HUES6 (cell line): ENCODE data around the gene TTBK1.
"Not testable (repeated sequence)": the region's sequence is repeated elsewhere in the genome, so short reads cannot be mapped to it uniquely, and the experiment has no call there.

ENCODE experiments used
- H3K27ac ChIP-seq: 2 replicates; pipeline ENCODE4 v1.7.0; 2013; ENCODE audit warnings: low read depth, mild to moderate bottlenecking, low read length, inconsistent platforms
- H3K27me3 ChIP-seq: 2 replicates; pipeline ENCODE4 v1.6.1; 2013; ENCODE audit warnings: low read length; ENCODE audit not compliant: control insufficient read depth, insufficient read depth
- H3K36me3 ChIP-seq: 2 replicates; pipeline ENCODE4 v1.6.1; 2013; ENCODE audit warnings: low read length; ENCODE audit not compliant: control insufficient read depth, insufficient read depth
- H3K4me1 ChIP-seq: 2 replicates; pipeline ENCODE4 v1.6.1; 2013; ENCODE audit warnings: low read length; ENCODE audit not compliant: control insufficient read depth, insufficient read depth
- H3K4me3 ChIP-seq: 2 replicates; pipeline ENCODE4 v1.5.1; 2013; ENCODE audit warnings: low read depth, low read length
- H3K9ac ChIP-seq: one replicate; pipeline ENCODE4 v1.6.1; 2013; ENCODE audit warnings: mild to moderate bottlenecking, low read length
- H3K9me3 ChIP-seq: 2 replicates; pipeline ENCODE4 v1.6.1; 2013; ENCODE audit warnings: low read depth, low read length; ENCODE audit not compliant: control insufficient read depth, insufficient read depth

The TTBK1 gene

DNA sequence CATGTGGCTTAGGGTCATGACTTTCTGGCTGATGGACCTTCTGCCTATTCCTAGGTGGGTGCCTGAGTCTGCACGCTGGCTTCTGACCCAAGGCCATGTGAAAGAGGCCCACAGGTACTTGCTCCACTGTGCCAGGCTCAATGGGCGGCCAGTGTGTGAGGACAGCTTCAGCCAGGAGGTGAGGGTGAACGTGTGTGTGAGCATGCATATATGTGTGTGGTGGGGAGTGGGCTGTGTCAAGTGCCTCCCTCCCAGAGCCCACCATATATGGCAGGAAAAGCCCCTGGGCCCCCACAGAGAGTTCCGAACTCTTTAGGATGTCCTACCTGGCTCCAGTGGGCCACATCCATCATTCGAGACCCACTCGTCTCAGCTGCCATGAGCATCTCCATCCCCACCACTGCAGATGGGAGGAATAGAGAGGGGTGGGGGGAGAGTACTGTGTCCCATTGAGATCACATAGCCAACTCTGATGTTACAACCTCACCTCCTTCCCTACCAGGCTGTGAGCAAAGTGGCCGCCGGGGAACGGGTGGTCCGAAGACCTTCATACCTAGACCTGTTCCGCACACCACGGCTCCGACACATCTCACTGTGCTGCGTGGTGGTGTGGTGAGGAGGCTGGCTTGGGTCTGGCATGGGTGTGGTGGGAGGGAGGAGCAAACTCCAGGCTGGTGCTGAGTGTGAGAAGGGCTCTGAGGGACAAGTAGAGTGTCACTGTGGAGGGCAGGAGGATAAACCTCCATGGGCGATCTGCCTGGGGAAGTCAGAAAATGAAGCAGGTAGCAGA lies 58.0 kb downstream of the TTBK1 start:
- no peak overlapping the region for H3K9ac ChIP-seq
- H3K36me3 ChIP-seq = 0 out of 2 replicates have a peak, but pooled peaks cover 3% of the 10 kb centered on the region
- no peak overlapping the region for H3K4me3 ChIP-seq
- H3K27ac ChIP-seq = no peak overlapping the region
- H3K4me1 ChIP-seq = 0 out of 2 replicates have a peak, but pooled peaks cover 8% of the 10 kb centered on the region
- 0 out of 2 replicates have a peak, but pooled peaks cover 4% of the 10 kb centered on the region for H3K27me3 ChIP-seq
- no peaks in the 10 kb centered on the region for H3K9me3 ChIP-seq

GRCh38 chr6:43302126-43302525 lies 58.8 kb downstream of the TTBK1 start:
- H3K9ac ChIP-seq = no peak overlapping the region
- H3K4me1 ChIP-seq = 0 out of 2 replicates have a peak, but pooled peaks cover 5% of the 10 kb centered on the region
- no peak overlapping the region for H3K4me3 ChIP-seq
- no peaks in the 10 kb centered on the region for H3K9me3 ChIP-seq
- no peak overlapping the region for H3K27ac ChIP-seq
- 0 out of 2 replicates have a peak, but pooled peaks cover 3% of the 10 kb centered on the region for H3K36me3 ChIP-seq
- H3K27me3 ChIP-seq = no peaks in the 10 kb centered on the region

DNA sequence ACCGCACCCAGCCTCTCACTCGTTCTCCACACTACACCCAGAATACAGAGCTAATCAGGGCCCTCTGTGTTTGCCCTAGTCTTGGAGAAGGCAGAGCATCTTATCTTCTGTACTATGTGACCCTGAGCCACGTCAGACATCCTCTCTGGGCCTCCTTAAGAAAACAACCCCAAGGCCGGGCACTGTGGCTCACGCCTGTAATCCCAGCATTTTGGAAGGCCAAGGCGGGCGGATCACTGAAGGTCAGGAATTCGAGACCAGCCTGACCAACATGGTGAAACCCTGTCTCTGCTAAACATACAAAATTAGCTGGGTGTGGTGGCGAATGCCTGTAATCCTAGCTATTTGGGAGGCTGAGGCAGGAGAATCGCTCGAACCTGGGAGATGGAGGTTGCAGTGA lies 59.7 kb downstream of the TTBK1 start:
- H3K9me3 ChIP-seq, H3K27me3 ChIP-seq, H3K4me1 ChIP-seq, H3K27ac ChIP-seq, H3K4me3 ChIP-seq, H3K36me3 ChIP-seq, H3K9ac ChIP-seq: not testable (repeated sequence)

DNA sequence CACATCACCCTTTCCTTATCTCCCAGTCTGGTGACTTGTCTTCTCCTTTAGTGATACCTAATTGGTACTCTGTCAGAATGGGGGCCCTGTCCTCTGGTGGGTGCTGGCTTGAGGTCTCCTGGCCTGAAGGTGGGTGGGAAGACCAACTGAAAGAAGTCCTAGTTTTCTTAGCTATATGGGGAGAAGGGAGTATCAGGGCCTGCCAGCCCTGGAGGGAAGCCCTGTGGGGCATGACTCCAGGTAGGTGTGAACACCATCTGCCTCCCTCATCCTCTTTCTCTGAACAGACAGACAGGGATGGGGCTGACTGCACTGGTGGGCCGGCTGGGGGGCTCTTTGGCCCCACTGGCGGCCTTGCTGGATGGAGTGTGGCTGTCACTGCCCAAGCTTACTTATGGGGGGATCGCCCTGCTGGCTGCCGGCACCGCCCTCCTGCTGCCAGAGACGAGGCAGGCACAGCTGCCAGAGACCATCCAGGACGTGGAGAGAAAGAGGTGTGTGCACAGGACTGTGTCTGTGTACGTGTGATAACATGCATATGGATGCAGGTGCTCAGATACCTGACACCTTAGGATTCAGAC lies 60.6 kb downstream of the TTBK1 start:
- Histone ChIP-seq H3K4me3 (no peak overlapping the region), H3K4me1 (peaks cover 12% of the 10 kb centered on the region), H3K27ac (no peak overlapping the region), H3K36me3 (0 out of 2 replicates have a peak, but pooled peaks cover 3% of the 10 kb centered on the region), H3K27me3 (0 out of 2 replicates have a peak, but pooled peaks cover 6% of the 10 kb centered on the region), H3K9ac (no peak overlapping the region), H3K9me3 (no peaks in the 10 kb centered on the region)

- Histone ChIP-seq H3K27me3 (0 out of 2 replicates have a peak, but pooled peaks cover 6% of the 10 kb centered on the region), H3K36me3 (0 out of 2 replicates have a peak, but pooled peaks cover 3% of the 10 kb centered on the region), H3K4me1 (peaks cover 17% of the 10 kb centered on the region), H3K9me3 (no peaks in the 10 kb centered on the region), H3K27ac (no peak overlapping the region), H3K9ac (no peak overlapping the region), H3K4me3 (no peak overlapping the region)
These were observed 61.1 kb downstream of the TTBK1 start for GRCh38 chr6:43304361-43304760.

DNA sequence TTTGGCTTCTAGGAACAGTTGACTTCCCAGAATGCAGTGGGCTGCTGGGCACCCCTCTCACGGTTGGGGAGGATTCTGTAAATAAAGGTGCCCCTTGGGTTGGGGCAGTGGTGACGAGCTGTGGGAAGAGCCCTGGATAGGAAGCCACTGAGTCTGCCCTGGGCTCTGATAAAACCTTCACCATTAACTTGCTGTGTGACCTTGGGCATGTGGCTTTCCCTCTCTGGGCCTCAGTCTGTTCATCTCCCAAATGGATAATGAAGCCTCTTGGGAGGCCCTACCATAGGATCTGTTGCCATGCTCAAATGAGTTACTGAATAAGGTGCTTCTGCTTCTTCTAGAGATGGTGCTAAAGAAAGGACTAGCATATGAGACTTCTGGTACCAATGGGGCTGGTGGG lies 61.6 kb downstream of the TTBK1 start:
- no peaks in the 10 kb centered on the region for H3K9me3 ChIP-seq
- 0 out of 2 replicates have a peak, but pooled peaks cover 6% of the 10 kb centered on the region for H3K27me3 ChIP-seq
- H3K36me3 ChIP-seq = 0 out of 2 replicates have a peak, but pooled peaks cover 3% of the 10 kb centered on the region
- H3K27ac ChIP-seq = no peak overlapping the region
- H3K9ac ChIP-seq = no peak overlapping the region
- no peak overlapping the region for H3K4me3 ChIP-seq
- peaks cover 17% of the 10 kb centered on the region for H3K4me1 ChIP-seq

- 0 out of 2 replicates have a peak, but pooled peaks cover 6% of the 10 kb centered on the region for H3K27me3 ChIP-seq
- peaks cover 17% of the 10 kb centered on the region for H3K4me1 ChIP-seq
- H3K9me3 ChIP-seq = no peaks in the 10 kb centered on the region
- H3K27ac ChIP-seq = no peak overlapping the region
- H3K36me3 ChIP-seq = 0 out of 2 replicates have a peak, but pooled peaks cover 3% of the 10 kb centered on the region
- no peak overlapping the region for H3K4me3 ChIP-seq
- no peak overlapping the region for H3K9ac ChIP-seq
These were observed 62.8 kb downstream of the TTBK1 start for GRCh38 chr6:43306086-43306485.

- no peaks in the 10 kb centered on the region for H3K9me3 ChIP-seq
- H3K9ac ChIP-seq = no peak overlapping the region
- H3K27me3 ChIP-seq = 0 out of 2 replicates have a peak, but pooled peaks cover 6% of the 10 kb centered on the region
- peaks cover 17% of the 10 kb centered on the region for H3K4me1 ChIP-seq
- peak overlapping the region; percentile 71 for H3K4me3 ChIP-seq
- no peak overlapping the region for H3K27ac ChIP-seq
- H3K36me3 ChIP-seq = 0 out of 2 replicates have a peak, but pooled peaks cover 3% of the 10 kb centered on the region
These were observed 64.3 kb downstream of the TTBK1 start for GRCh38 chr6:43307451-43308100.

DNA sequence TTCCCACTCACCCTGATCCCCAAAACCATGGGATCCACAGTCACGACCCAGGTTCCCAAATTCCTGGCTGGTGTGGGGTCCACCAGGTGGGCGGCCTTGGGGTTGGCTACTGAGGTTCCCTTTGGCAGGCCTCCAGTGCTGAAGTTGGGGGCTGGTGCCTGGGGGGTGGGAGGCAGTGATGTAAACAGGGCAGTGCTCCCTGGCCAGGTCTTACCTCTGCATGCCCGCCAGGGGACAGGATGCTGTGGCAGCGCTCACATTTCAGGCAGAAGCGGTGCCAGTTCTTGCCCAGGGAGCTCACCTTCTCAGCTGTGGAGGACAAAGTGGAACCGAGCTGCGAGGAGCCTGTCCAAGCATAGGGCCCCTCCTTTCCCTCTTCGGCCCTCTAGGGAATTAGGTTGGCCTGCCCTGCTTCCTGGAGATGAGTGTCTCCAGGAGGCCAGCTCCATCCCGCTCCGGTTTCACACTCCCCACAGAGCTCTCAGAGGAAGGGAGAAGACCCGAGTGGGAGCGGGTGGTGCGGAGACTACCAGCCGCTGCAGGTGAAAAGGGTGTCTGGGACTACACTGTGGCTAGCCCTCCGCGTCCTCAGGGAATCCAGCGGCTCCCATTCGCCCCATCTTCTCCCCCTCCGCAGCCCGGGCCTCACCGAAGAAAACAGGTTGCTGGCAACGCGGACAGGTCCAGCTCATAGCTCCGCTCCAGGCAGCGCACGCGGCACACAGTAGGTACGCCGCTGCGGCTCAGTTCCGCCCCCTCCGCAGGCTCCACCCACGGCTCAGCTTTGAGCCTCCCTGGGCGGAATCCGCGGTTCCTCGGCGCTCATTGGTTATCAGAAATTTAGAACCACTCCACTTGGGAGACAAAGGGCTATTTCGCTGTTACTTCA lies 65.1 kb downstream of the TTBK1 start, which contains the start of gene CRIP3:
Gene CRIP3, minus strand, starts transcription at position 726 of the 889 bp plus-strand sequence. Its CDS starts 34 bp downstream, at position 692.
- H3K36me3 ChIP-seq = 0 out of 2 replicates have a peak, but pooled peaks cover 3% of the 10 kb centered on the region
- no peaks in the 10 kb centered on the region for H3K9me3 ChIP-seq
- H3K4me3 ChIP-seq = peak within 1 kb of the TSS; percentile 71
- peak within 1 kb of the TSS; percentile 44 for H3K9ac ChIP-seq
- no peak within 1 kb of the TSS; the same call in 1 of the 2 replicates for H3K27ac ChIP-seq
- 0 out of 2 replicates have a peak, but pooled peaks cover 6% of the 10 kb centered on the region for H3K27me3 ChIP-seq
- peaks cover 17% of the 10 kb centered on the region for H3K4me1 ChIP-seq

- Histone ChIP-seq H3K9ac (peak overlapping the region; percentile 44), H3K4me3 (peak overlapping the region; percentile 71), H3K27ac (no peak overlapping the region; the same call in 1 of the 2 replicates), H3K27me3 (0 out of 2 replicates have a peak, but pooled peaks cover 6% of the 10 kb centered on the region), H3K36me3 (0 out of 2 replicates have a peak, but pooled peaks cover 3% of the 10 kb centered on the region), H3K9me3 (no peaks in the 10 kb centered on the region), H3K4me1 (peaks cover 17% of the 10 kb centered on the region)
These were observed 65.8 kb downstream of the TTBK1 start for GRCh38 chr6:43308990-43309477.
